ENCODE data around the gene NPS. TPM values are rescaled to one million over a fixed set of nuclear protein-coding genes. Genes with fewer than 3 reads are reported as not detected.

Gene NPS
- polyA plus RNA-seq, 3 donors = not detected

- Histone ChIP-seq H3K36me3 (replicated peaks in 1 of 2; ENCODE audit: control insufficient read depth in 1 of 2, insufficient read depth in 2 of 2, low read length in 2 of 2) (no peaks in the 10 kb centered on the region), H3K79me2 (ENCODE audit: insufficient read depth, low read length) (no peaks in the 10 kb centered on the region), H4K20me1 (ENCODE audit: insufficient read depth, low read length) (no peaks in the 10 kb centered on the region), H3K27me3 (ENCODE audit: control insufficient read depth in 2 of 2, insufficient read depth in 2 of 2, low read length in 2 of 2) (no peaks in the 10 kb centered on the region), H3K9ac (ENCODE audit: insufficient read depth, low read length, poor library complexity, severe bottlenecking) (no peak overlapping the region), H3K9me3 (replicated peaks in 1 of 2; ENCODE audit: control insufficient read depth in 1 of 2, insufficient read depth in 1 of 2, low read length in 2 of 2) (no peaks in the 10 kb centered on the region), H2AFZ (ENCODE audit: insufficient read depth, low read depth, low read length, poor library complexity, severe bottlenecking) (no peak overlapping the region), H3K4me3 (replicated peaks in 1 of 3; ENCODE audit: low read depth in 2 of 3, low read length in 3 of 3) (no peak overlapping the region), H3K4me1 (ENCODE audit: control insufficient read depth in 1 of 2, insufficient read depth in 2 of 2, low read length in 2 of 2) (no peaks in the 10 kb centered on the region), H3K4me2 (replicated peaks; ENCODE audit: extremely low read depth, low read length, poor library complexity, severe bottlenecking) (no peak overlapping the region), H3K27ac (ENCODE audit: low read depth in 1 of 2, low read length in 2 of 2) (no peak overlapping the region)
- no peaks in the 10 kb centered on the region for H3K36me3 Mint-ChIP-seq
- intact Hi-C loops (cut with micrococcal nuclease) = no loop called here
- 92% methylated on average over 2 of the region's 4 CpGs for WGBS (ENCODE audit: insufficient coverage)
- no peak for TF ChIP-seq CTCF (IDR thresholded peaks at IDR 0.05)
- no peak overlapping the region for H3K27ac Mint-ChIP-seq
- H3K4me1 Mint-ChIP-seq = peaks cover 2% of the 10 kb centered on the region
- no peak overlapping the region for H3K4me3 Mint-ChIP-seq
- H3K9me3 Mint-ChIP-seq = peaks cover 0 to 16% (median 6%) of the 10 kb centered on the region in 7 donors
- no peak for DNase-seq
- H3K27me3 Mint-ChIP-seq (ENCODE audit: low read depth in 3 of 3) = peaks cover 1 to 10% (median 8%) of the 10 kb centered on the region in 3 donors
These were observed 22.9 kb upstream of the NPS start for GRCh38 chr10:127526161-127526560.

DNA sequence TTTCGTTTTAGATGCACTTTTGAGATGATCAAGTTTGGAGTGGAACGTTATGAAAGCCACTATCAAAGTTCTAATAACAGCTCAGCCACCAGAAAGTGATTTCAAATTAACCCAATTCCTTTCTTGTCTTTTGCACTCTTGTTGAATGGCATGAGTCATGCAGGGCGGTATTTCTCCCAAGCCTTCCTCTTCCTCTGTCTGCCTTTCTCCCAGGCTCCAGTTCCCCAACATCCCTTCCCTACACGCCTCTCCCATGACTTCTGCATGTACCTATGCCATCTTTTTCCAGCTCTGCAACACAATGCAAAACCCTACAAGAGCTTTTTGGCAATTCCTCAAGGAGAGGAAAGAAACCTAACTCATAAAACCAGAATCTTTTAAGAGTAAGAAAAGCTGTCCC lies 21.8 kb upstream of the NPS start:
- Histone ChIP-seq H3K9me3 (replicated peaks in 1 of 2; ENCODE audit: control insufficient read depth in 1 of 2, insufficient read depth in 1 of 2, low read length in 2 of 2) (no peaks in the 10 kb centered on the region), H2AFZ (ENCODE audit: insufficient read depth, low read depth, low read length, poor library complexity, severe bottlenecking) (no peak overlapping the region), H3K27ac (ENCODE audit: low read depth in 1 of 2, low read length in 2 of 2) (no peak overlapping the region), H3K27me3 (ENCODE audit: control insufficient read depth in 2 of 2, insufficient read depth in 2 of 2, low read length in 2 of 2) (no peaks in the 10 kb centered on the region), H3K9ac (ENCODE audit: insufficient read depth, low read length, poor library complexity, severe bottlenecking) (no peak overlapping the region), H3K4me3 (replicated peaks in 1 of 3; ENCODE audit: low read depth in 2 of 3, low read length in 3 of 3) (no peak overlapping the region), H3K4me2 (replicated peaks; ENCODE audit: extremely low read depth, low read length, poor library complexity, severe bottlenecking) (no peak overlapping the region), H3K36me3 (replicated peaks in 1 of 2; ENCODE audit: control insufficient read depth in 1 of 2, insufficient read depth in 2 of 2, low read length in 2 of 2) (no peaks in the 10 kb centered on the region), H3K79me2 (ENCODE audit: insufficient read depth, low read length) (no peaks in the 10 kb centered on the region), H4K20me1 (ENCODE audit: insufficient read depth, low read length) (no peaks in the 10 kb centered on the region), H3K4me1 (ENCODE audit: control insufficient read depth in 1 of 2, insufficient read depth in 2 of 2, low read length in 2 of 2) (peaks cover 0 to under 1% of the 10 kb centered on the region in 2 donors)
- no peak for DNase-seq
- Mint-ChIP-seq H3K27me3 (ENCODE audit: low read depth in 3 of 3) (peaks cover 1 to 8% (median 5%) of the 10 kb centered on the region in 3 donors), H3K4me1 (peaks cover 3% of the 10 kb centered on the region), H3K9me3 (peaks cover 0 to 11% (median 6%) of the 10 kb centered on the region in 7 donors), H3K4me3 (no peak overlapping the region), H3K36me3 (no peaks in the 10 kb centered on the region), H3K27ac (no peak overlapping the region)
- intact Hi-C loops (cut with micrococcal nuclease) = no loop called here
- TF ChIP-seq CTCF (IDR thresholded peaks at IDR 0.05) = no peak
- WGBS (ENCODE audit: insufficient coverage) = 92% methylated on average over 2 of the region's 4 CpGs

Measured in CD14-positive monocyte (primary cell).